ENCODE results near the gene KCNJ12. TPM values are rescaled to one million over a fixed set of nuclear protein-coding genes. Genes with fewer than 3 reads are reported as not detected.
"Not testable (repeated sequence)": the region's sequence is repeated elsewhere in the genome, so short reads cannot be mapped to it uniquely, and the experiment has no call there.

Gene KCNJ12
- total RNA-seq, 2 donors from 2014 or later: 12.0 to 16.5 TPM

GRCh38 chr17:21413570-21414279 is 37.6 kb downstream of the KCNJ12 start:
- intact Hi-C loops (cut with DNase I): not testable (repeated sequence)
- ATAC-seq (peak; percentile 7 to 18), DNase-seq (peak; percentile 5)

- intact Hi-C loops (cut with DNase I); ATAC-seq: not testable (repeated sequence)
- DNase-seq: peak; percentile 17
Observed at GRCh38 chr17:21414616-21415015, 38.5 kb downstream of the KCNJ12 start.

GRCh38 chr17:21415166-21415990 is 39.2 kb downstream of the KCNJ12 start:
- DNase-seq: peak; percentile 18
- intact Hi-C loops (cut with DNase I); ATAC-seq: not testable (repeated sequence)

GRCh38 chr17:21416471-21416981 is 40.4 kb downstream of the KCNJ12 start:
- intact Hi-C loops (cut with DNase I); ATAC-seq: not testable (repeated sequence)
- peak; percentile 20 for DNase-seq

GRCh38 chr17:21417349-21417748 is 41.2 kb downstream of the KCNJ12 start:
- peak; percentile 10 for DNase-seq
- ATAC-seq; intact Hi-C loops (cut with DNase I): not testable (repeated sequence)

GRCh38 chr17:21417921-21418320 is 41.8 kb downstream of the KCNJ12 start:
- no peak for DNase-seq
- intact Hi-C loops (cut with DNase I): no loop called here

GRCh38 chr17:21418446-21419298 is 42.5 kb downstream of the KCNJ12 start:
- ATAC-seq (no peak), DNase-seq (peak; percentile 17)
- intact Hi-C loops (cut with DNase I): no loop called here

More at GRCh38 chr17:21417921-21418320, 41.8 kb downstream of the KCNJ12 start:
- no peak for ATAC-seq

- peak; percentile 23 for DNase-seq
- intact Hi-C loops (cut with DNase I): no loop called here
- ATAC-seq: peak in 1 of 2 donors; percentile 3
Observed at GRCh38 chr17:21419299-21420239, 43.4 kb downstream of the KCNJ12 start.

- ATAC-seq; intact Hi-C loops (cut with DNase I): not testable (repeated sequence)
Observed at GRCh38 chr17:21420503-21421090, 44.4 kb downstream of the KCNJ12 start.

GRCh38 chr17:21421421-21422310 is 45.5 kb downstream of the KCNJ12 start:
- ATAC-seq; intact Hi-C loops (cut with DNase I): not testable (repeated sequence)
- DNase-seq: peak; percentile 24

More at GRCh38 chr17:21420503-21421090, 44.4 kb downstream of the KCNJ12 start:
- peak; percentile 16 for DNase-seq

- DNase-seq: peak; percentile 22
- intact Hi-C loops (cut with DNase I): not testable (repeated sequence)
- peak in 1 of 2 donors; percentile 30 for ATAC-seq
Observed at GRCh38 chr17:21422311-21423189, 46.4 kb downstream of the KCNJ12 start.

GRCh38 chr17:21423190-21423493 is 47.0 kb downstream of the KCNJ12 start:
- ATAC-seq (peak; percentile 15 to 25), DNase-seq (peak; percentile 32)
- intact Hi-C loops (cut with DNase I): not testable (repeated sequence)

GRCh38 chr17:21424697-21425096 is 48.5 kb downstream of the KCNJ12 start:
- intact Hi-C loops (cut with DNase I); DNase-seq; ATAC-seq: not testable (repeated sequence)

- no peak for ATAC-seq
- DNase-seq: peak; percentile 10
- intact Hi-C loops (cut with DNase I): no loop called here
Observed at GRCh38 chr17:21425321-21425720, 49.2 kb downstream of the KCNJ12 start.

- ATAC-seq (no peak), DNase-seq (no peak)
- intact Hi-C loops (cut with DNase I): no loop called here
Observed at GRCh38 chr17:21425736-21426135, 49.6 kb downstream of the KCNJ12 start.

GRCh38 chr17:21426246-21426645 is 50.1 kb downstream of the KCNJ12 start:
- intact Hi-C loops (cut with DNase I); DNase-seq; ATAC-seq: not testable (repeated sequence)

All from left cardiac atrium (tissue), 4 donors.